Fibroblast of gingiva (primary cell): ENCODE data around the gene LRBA.
A peak's percentile ranks its signal among the peaks of the same experiment; 100 is the strongest.

Source experiments
- DNase-seq: peaks from one replicate; pipeline ENCODE4 v3.0.0-alpha.2; 2011; ENCODE audit warnings: low read depth

The LRBA gene

DNA sequence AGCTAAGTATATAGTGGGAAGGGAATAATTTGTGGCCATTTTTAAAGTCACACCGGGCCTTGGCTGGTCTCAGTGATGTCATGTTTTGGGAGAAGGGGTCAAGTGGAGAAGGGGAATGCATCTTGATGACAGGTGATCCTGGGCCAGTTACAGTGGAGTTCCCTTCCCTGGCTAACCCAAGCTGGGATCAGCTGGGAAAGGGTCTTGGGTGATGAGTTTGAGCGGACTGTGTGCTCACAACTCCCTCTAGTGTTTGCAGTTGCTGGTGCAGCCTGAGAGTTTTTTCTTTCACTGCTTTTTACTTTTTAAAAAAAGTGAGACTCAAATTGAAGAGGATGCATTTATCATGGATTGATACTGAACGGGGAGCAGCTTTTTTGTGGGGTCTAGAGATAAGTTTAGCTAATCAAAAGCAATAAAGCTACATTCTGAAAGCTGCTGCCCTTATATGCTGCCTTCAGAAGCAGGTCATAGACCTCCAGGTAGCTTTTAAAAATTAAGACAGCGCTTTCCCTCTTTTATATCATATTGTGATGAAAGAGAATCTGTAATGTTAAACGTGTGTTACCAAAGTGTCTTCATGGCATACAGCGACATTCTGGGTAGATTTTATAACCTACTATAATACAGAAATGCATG, 772.1 kb downstream of the LRBA start:
- peak; percentile 18 for DNase-seq

DNA sequence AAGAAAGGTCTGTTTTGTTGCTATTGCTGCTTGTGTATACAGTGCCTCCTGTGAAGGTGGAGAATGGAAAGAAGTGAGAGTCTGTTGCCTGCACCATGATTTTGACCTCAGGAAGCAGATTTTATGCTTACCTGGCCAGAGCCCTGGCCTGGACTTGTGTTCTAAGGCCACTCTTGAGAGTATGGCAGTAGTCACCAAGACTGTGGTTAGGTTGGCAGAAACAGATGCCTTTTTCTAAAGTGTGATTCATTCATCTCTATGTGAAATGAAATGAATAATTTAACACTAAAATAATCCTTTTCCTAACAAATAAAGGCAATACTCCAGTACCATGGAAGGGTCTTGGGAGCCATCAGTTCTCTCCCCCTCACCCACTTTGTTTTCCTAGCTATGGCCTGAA, 775.1 kb downstream of the LRBA start:
- no peak for DNase-seq

DNA sequence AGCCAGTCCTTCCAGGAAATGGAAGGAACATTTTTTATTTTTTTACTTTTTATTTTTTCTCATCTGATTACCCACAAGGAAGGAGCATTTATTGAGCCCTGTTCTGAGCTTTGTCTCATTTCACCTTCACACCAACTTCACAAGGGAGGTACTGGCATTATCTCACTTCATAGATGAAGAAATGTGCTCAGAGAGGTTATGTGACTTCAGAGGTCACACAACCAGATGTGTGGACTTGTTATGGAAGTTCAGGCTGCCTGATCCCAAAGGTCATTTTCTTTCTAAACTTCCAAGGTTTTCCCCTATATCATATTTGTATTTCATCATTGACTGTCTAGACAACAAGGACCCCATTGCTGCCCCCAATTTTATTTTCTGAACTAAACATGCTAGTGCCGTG, 776.5 kb downstream of the LRBA start:
- no peak for DNase-seq

DNA sequence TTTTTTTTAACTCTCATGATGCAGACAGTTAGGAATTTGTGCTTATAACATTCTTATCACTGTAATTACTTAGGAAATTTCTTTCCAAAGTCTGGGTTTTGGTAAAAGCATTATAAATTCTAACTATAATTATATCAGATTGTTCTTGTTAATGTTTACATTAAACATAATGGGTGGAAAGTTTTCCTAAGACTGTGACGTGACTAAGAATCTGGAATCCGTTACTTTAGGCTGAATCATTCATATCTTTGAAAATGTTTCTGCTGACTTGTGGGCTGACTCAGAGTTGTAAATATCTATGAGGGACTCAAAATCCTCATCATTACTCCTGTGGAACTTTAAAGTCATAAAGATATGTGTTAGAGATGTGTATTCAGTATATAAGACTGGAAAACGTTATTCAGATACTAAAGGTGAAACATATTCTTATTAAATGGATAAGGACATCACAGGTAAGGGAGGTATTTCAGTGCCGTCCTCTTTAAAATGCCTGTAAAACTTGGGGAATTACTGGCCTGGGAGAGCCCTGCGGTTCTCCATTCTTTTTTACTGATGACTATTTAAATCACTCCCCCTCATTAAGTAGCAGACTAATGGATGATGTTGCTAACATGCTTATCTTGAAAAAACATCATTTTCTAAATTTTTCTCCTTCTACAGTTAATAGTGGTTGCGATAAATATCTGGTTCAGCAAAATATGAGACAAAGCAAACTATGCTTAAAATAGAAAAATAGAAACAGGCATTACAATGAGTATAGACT, 777.8 kb downstream of the LRBA start:
- DNase-seq = peak; percentile 95

DNA sequence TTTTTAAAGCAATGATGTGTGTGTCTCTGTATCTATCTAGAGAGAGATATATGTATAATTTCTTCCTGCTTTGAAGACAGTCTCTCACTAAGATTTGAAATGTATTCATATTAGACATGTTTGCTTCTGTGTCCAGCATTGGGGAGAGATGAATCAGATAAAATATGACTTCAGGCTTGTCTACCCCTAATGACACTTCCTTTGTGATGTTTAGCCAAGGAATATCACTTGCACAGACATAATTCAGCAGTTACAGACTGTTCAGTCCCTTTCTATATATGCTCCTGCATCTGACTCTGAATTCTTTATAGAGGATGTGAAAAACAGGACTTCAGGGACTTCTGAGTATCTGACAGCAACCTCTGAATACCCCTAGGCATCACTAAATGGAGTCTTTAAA, 778.5 kb downstream of the LRBA start:
- peak; percentile 34 for DNase-seq

DNA sequence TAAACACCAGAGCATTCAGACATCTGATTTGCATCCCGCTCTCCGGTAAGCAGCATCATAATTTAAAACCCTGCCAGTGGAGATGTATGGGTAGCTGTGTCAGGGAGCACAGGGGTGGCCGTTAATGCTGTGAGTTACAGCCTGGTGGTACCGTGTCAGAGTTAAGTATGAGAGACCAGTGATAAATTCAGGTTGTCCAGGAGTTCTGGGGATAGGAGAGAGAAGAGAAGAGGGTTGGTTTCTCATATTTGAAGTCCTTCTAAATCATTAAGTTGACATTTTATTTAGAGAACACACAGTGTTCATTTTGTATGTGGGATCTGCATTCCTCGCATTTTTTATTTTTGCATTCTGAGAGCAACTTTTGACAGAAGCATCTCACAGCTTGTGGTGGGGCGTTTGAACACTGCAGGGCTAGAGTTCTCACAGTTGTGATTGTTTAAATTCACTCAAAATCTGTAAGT, 779.2 kb downstream of the LRBA start:
- peak; percentile 29 for DNase-seq

DNA sequence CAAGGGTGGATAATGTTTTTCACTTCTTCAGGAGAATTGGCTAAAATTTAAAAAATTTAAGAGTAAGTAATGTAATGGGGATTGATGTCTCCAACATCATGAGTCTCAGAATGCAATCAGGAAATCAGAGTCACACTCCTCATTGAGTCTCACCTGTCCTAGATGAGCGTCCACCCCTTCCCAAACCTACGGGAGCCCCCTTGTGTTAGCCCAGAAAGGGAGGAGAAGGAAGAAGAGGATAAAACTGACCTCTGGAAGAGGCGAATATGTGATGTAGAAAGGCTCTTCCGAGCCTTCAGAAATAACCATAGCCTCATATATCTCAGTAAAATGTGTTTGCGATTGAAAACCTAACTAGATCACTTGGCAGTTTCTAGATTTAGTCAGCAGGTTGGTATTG, 779.8 kb downstream of the LRBA start:
- DNase-seq = no peak

DNA sequence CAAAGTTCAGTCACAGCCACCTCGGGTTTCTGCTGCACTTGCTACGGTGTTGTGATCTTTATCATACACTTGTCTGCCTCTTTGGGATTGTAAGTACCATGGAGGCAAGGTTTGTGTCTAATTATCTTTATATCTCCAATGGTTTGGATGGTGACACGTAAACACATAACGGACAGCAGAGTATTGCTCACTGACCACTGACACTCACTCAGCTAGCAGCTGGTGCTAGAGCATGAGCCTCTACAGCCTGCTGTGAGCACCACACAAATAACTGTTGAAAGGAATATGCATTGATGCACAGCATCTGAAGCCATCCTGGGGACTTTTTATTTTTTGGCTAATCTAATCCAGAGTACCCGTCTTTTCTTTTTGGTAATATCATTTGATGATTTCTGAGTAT, 780.8 kb downstream of the LRBA start:
- no peak for DNase-seq

DNA sequence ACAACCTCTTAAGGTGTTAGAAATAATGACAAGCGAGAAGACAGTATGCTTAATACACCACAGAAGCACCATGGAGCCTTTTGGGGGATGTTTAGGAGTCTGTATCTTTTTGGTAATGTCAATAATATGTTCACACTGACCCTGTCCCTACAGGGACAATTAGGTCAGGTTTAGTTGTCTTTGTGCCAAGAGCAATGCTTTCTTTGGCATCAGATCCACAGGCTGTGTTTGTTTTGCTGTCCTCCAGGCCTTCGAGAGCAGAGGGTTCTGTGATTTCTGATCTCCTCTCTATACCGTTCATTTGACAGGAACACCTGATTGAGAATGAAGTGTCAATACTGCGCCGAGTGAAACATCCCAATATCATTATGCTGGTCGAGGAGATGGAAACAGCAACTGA, 783.1 kb downstream of the LRBA start:
- DNase-seq = peak; percentile 32

DNA sequence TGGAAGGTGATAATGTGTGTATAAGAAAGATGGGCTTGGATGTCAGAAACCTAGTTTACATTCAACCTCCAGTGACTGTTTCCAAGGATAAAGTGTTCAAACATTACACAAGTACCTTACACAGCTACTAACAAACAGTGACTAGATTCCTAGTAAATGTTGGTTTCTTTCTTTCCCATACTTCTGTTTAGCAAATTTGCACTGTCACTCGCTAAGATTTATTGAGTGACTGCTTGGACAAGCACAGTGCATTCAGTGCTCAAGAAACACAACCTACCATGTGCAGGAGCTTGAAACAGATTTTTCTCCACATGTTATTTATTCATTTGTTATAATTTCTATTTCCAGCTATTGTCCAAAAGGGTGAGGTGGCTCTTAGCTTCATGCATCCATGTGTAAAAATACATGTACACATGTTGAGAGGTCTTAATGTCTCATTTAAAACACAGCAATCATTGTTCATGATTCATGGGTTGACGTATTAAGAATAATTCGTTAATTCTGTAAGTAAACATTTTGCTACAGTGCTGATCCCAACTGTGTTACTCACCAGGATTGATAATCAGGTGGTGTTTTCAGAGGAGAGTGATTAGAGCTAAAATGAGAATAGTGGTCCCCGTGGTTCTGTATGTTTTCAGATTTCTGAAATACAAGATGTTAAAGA, 783.8 kb downstream of the LRBA start:
- peak; percentile 19 for DNase-seq

DNA sequence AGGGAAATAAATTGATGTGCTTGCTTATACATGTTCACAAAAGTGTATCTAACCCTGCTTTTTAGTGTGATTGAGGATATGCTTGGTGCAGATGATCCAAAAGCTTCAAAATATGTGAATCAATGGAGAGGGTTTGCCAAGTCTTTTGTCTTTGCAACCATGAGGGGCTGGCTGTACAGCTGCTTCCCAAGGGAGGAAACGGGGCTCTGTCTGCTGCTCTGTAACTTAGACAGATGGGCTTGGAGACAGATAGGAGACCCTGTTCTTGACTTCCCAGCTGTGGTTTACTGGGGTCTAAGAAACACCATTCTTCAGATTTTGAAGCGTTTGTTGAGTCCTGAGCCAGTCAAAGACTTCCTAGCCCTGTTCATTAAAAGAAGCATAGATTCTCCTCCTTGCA, 784.5 kb downstream of the LRBA start:
- DNase-seq = no peak

DNA sequence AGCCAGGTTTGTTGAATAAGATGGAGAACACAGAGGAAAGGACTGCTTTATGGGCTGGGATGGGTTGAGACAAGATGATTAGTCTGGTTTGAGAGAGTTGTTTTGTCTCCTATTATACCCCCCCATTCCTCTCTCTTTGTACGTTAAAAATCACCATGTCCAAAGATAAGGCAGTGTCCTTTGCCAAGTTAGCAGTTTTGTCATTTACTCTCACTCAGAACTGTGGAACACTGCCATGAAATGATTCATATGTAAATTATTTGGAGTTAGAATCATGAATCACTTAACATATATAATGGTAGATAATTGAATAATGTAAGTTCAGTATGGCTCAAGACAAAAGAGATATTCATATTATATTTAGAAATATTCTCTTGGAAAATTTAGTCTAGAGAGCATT, 785.6 kb downstream of the LRBA start:
- peak; percentile 46 for DNase-seq

DNA sequence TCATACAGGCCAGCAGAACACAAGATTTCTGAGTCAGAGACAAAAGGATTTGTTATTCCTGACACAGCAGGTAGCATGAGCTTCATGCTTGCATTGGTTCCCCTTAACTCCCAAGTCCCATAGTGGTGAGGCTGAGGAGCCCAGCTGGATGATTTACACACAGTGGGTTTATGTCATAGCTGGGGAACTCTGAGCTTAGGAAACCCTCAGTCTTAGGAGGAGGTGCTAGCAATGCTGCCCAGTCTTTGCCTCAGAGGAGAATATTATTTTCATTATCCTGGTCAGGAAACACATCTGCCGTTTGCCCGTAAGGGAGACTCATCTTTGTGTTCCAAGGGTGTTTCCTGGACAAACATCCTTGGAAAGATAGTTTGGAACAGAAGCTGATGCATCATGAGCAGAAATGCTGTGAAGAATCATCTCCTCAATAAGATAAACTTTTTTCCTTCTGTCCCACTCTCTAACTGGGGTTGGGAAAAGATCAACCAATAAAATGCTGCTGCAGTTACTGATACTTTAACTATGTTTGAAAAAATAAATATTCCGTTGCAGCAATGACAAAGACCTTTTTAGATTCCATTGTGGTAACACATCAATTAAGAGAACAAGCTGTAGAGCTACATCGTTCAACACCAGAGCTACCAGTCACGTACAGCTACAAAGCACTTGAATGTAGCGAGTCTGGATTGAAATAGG, 790.0 kb downstream of the LRBA start:
- peak; percentile 95 for DNase-seq

DNA sequence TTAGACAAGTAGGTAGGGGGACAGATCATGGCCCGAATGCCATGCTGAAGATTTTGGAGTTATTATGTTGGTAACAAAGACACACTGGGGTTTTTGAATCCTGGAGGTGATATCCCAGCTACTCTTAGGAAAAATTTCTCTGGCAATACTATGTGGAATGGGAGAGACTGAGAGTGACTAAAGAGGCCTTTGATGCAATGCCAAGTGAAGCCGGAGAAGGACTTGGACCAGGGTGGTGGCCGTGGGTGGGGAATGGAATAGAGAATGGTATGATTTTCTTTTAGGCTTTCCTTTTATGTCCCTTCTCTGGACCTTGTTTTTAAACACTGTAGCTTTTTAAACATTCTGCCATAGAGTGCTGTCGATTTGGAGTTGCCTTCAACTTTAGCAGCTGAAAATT, 795.2 kb downstream of the LRBA start:
- DNase-seq = no peak

DNA sequence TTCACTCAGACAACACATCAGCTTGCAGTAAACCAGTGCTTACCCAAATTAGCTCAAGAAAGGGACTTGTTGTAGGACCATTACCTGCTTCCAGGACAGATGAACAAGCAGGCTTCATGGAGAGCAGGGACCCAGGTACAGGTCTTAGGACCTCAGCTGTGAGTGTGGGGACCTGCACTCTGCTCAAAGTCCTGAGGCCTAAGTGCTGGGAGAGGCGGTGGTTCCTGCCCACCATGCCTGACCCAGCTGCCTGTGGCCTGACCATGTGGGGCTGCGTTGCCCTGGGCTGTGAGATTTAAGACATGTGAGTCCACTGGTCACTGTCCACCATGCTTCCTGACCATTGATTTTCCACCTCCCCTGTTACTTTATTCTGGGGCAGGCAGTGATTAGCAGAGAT, 796.6 kb downstream of the LRBA start:
- DNase-seq = no peak

DNA sequence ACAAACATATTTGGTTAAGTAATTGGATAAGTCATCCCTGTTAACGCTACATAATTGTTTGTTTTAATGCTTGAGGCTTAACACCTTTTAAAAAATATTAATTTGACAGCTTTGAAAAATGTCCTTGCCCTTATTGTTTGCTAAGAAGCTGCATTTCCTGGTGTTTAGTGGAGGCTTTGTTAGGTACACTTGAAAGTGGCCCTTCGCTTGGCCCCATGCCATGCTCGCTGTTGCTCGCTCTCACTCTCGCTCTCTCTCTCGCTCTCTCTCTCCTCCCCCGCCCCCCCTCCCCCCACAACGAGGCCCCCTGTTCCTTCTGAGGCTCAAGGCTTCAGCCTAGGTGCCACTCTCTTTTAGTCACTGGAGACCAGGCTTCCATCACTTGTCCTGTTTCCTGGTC, 797.3 kb downstream of the LRBA start:
- no peak for DNase-seq

DNA sequence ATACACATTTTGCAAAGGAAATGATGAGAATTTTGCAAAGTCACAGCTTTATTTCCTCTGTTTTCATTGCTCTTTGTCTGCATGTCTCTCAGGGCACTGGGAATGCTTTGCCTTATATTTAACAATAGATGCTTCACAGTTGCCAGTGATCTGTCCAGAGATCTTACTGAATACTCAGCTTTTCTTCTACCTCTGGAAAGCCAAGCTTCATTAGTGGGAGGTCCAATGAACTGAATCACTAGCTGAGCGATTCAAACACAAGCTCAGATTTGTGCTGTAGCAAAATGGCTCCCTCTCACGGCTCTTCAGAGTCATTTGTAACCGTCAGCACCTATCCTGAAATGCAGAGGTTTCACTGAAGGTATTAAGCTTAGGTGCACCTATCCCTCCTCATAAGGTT, 797.9 kb downstream of the LRBA start:
- peak; percentile 73 for DNase-seq

DNA sequence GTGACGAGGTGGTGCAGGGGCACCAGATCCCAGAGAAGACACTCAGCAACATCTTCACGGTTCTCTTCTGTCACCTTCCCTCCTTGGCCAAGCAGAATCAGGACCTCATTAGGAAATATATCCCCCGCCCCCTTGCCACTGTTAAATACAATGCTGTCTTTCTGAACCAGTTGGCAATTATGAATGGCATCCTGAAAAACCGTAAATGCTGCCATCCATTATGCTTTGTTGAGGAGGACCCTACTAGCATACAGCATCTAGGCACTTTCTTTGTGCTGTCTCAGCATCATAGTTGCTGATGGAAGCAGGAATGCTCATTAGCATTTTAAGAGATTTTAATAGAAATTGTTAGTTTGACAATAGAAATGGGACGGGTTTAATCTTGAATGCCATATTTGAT, 798.4 kb downstream of the LRBA start:
- no peak for DNase-seq

DNA sequence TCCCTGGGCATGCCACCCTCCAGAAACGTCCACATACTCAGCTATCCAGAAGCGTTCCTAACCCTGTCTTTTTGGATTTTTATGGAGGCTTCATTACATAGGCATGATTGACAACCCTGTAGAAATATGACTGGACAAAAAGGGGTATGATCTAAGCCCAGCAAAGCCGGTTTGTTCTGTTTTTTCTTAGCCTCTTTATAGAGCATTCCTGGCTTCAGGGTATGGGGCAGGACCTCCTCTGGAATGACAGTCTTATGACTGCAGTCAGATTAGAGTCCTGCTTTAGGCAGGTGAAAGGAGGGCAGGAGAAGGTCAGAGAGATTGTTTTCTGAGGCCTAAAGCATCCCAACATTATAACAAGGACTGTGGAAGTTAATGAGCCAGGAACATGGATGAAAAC, 799.5 kb downstream of the LRBA start:
- DNase-seq = no peak
